Measurements from ENCODE around the gene HDAC4.

HDAC4 gene

DNA sequence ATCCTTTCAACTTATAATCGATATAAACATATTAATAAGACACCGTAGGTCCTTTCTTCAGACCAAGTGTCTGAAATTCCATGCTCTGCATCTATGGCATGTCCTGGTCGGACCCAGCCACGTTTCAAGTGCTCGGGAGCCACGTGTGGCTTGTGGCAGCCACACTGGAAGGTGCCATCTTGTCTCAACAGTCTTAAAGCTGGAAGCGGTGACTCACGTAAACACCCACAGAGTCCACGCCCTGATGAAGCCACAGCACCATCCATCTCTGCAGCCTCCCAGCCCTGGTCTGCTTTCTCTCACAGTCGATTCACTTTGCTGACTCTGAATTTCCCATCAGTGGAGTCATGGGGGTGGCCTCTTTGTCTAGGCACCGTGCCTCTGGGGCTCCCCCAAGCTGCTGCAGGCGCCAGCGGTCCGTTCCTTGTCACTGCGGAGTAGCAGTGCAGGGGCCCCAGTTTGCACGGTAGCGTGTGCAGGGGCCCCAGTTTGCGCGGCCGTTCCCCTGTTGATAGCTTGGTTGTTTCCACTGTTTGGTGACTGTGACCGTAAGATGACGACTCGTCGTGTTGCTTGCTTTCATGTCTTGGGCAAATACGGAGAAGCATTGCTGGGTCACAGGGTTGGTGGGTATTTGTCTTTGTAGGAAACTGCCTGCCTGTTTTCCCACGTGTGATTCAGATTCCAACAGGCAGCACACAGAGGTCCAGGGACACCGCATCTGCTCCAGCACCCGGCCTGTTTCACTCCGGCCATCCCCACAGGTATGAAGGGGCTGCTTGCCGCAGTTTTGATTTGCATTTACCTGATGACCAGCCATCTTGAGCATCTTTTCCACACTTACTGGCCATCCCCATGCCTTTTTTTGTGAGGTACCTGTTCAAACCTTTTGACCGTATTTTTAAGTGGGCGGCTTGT lies 240.3 kb downstream of the HDAC4 start:
- Histone ChIP-seq H3K9me3 (ENCODE audit: insufficient read depth, low read depth, low read length) (no peaks in the 10 kb centered on the region), H3K79me2 (ENCODE audit: insufficient read depth, low read length) (no peaks in the 10 kb centered on the region), H3K4me1 (ENCODE audit: insufficient read depth, low read length, poor library complexity, severe bottlenecking) (peaks cover 9% of the 10 kb centered on the region), H3K4me3 (ENCODE audit: low read length, poor library complexity, severe bottlenecking) (no peak overlapping the region), H3K27me3 (ENCODE audit: insufficient read depth, low read length, poor library complexity, severe bottlenecking) (no peaks in the 10 kb centered on the region), H3K9ac (ENCODE audit: low read depth, low read length, poor library complexity, severe bottlenecking) (no peak overlapping the region), H3K4me2 (ENCODE audit: low read depth, low read length, poor library complexity, severe bottlenecking) (no peak overlapping the region), H3K9me2 (replicated peaks; ENCODE audit: low read depth, low read length) (no peaks in the 10 kb centered on the region), H2AFZ (ENCODE audit: low read length) (no peak overlapping the region), H3F3A (ENCODE audit: low read depth) (no peaks in the 10 kb centered on the region), H4K20me1 (ENCODE audit: insufficient read depth, low read length, poor library complexity, severe bottlenecking) (peaks cover 5% of the 10 kb centered on the region), H3K36me3 (ENCODE audit: insufficient read depth, low read length) (peaks cover 10% of the 10 kb centered on the region; the same call in 1 of the 2 replicates)
- TF ChIP-seq EZH2phosphoT487 (IDR thresholded peaks at IDR 0.05; ENCODE audit: borderline replicate concordance), result no peak
- TF ChIP-seq, protein P1, sequence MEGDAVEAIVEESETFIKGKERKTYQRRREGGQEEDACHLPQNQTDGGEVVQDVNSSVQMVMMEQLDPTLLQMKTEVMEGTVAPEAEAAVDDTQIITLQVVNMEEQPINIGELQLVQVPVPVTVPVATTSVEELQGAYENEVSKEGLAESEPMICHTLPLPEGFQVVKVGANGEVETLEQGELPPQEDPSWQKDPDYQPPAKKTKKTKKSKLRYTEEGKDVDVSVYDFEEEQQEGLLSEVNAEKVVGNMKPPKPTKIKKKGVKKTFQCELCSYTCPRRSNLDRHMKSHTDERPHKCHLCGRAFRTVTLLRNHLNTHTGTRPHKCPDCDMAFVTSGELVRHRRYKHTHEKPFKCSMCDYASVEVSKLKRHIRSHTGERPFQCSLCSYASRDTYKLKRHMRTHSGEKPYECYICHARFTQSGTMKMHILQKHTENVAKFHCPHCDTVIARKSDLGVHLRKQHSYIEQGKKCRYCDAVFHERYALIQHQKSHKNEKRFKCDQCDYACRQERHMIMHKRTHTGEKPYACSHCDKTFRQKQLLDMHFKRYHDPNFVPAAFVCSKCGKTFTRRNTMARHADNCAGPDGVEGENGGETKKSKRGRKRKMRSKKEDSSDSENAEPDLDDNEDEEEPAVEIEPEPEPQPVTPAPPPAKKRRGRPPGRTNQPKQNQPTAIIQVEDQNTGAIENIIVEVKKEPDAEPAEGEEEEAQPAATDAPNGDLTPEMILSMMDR (conservative IDR thresholded peaks at IDR 0.05; ENCODE audit: low read length), result no peak

DNA sequence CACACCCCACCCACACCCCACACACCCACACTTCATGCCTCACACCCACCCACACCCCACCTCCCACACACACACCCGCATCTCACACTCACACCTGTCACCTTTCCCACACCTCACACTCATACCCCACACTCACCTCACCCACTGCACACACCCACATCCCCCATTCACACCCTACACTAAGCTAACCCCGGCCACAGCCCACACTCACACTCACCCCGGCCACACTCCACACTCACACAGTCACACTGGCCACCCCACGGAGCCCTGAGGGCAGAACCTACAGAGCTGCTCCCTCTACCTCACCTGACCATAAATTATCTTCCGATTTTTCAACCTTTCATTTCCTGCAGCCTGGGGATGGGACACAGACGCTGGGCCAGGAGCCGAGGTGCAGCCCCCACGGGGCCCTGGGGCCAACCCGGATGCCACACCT lies 241.3 kb downstream of the HDAC4 start:
- Histone ChIP-seq H3K79me2 (ENCODE audit: insufficient read depth, low read length) (no peaks in the 10 kb centered on the region), H3K36me3 (ENCODE audit: insufficient read depth, low read length) (peaks cover 14% of the 10 kb centered on the region; the same call in 1 of the 2 replicates), H3K9me3 (ENCODE audit: insufficient read depth, low read depth, low read length) (no peaks in the 10 kb centered on the region), H3K9ac (ENCODE audit: low read depth, low read length, poor library complexity, severe bottlenecking) (no peak overlapping the region), H3K27me3 (ENCODE audit: insufficient read depth, low read length, poor library complexity, severe bottlenecking) (no peaks in the 10 kb centered on the region), H2AFZ (ENCODE audit: low read length) (no peak overlapping the region), H3K4me1 (ENCODE audit: insufficient read depth, low read length, poor library complexity, severe bottlenecking) (peaks cover 8% of the 10 kb centered on the region), H3K4me2 (ENCODE audit: low read depth, low read length, poor library complexity, severe bottlenecking) (no peak overlapping the region), H3K4me3 (ENCODE audit: low read length, poor library complexity, severe bottlenecking) (no peak overlapping the region), H3K9me2 (replicated peaks; ENCODE audit: low read depth, low read length) (no peaks in the 10 kb centered on the region), H3F3A (ENCODE audit: low read depth) (no peaks in the 10 kb centered on the region), H4K20me1 (ENCODE audit: insufficient read depth, low read length, poor library complexity, severe bottlenecking) (peaks cover 5% of the 10 kb centered on the region)
- TF ChIP-seq EZH2phosphoT487 (IDR thresholded peaks at IDR 0.05; ENCODE audit: borderline replicate concordance), result no peak
- TF ChIP-seq, protein P1 (conservative IDR thresholded peaks at IDR 0.05; ENCODE audit: low read length), result no peak

DNA sequence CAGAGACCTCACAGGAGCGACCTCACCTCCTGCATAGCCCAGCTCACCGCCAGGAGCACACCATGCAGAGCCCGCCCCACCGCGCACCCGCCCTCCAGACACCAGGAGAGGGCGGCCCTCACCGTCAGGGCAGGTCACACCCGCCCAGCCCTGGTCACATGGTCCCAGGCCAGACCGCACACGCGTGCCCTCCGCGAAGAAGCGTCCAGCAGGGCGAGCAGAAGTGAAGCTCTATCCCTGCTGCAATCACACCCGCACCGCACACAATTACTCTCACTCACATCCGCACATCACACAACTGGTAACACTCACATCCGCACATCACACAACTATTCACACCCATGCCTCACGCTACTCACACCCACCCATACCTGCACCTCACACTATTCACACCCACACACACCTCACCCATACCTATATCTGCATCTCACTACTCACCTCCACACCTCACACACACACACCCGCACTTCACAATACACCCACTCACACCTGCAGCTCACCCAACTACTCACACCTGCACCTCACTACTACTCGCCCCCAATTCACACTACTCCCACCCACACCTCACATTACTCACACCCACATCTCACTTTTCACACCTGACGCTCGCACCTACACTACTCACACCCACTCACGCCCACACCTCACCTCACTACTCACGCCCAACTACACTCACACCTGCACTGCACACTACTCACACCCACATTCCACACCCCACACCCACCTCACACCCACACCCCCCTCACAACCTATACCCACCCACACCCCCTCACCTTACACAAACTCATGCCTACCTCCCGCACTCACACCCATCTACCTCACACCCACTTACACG lies 242.0 kb downstream of the HDAC4 start:
- no peak for TF ChIP-seq EZH2phosphoT487 (IDR thresholded peaks at IDR 0.05; ENCODE audit: borderline replicate concordance)
- TF ChIP-seq, protein P1 (conservative IDR thresholded peaks at IDR 0.05; ENCODE audit: low read length), result no peak
- Histone ChIP-seq H3F3A (ENCODE audit: low read depth) (no peaks in the 10 kb centered on the region), H3K9me2 (replicated peaks; ENCODE audit: low read depth, low read length) (no peaks in the 10 kb centered on the region), H3K9me3 (ENCODE audit: insufficient read depth, low read depth, low read length) (no peaks in the 10 kb centered on the region), H4K20me1 (ENCODE audit: insufficient read depth, low read length, poor library complexity, severe bottlenecking) (peaks cover under 1% of the 10 kb centered on the region), H3K36me3 (ENCODE audit: insufficient read depth, low read length) (peaks cover 19% of the 10 kb centered on the region; the same call in 1 of the 2 replicates), H3K4me1 (ENCODE audit: insufficient read depth, low read length, poor library complexity, severe bottlenecking) (peaks cover 2% of the 10 kb centered on the region), H3K4me2 (ENCODE audit: low read depth, low read length, poor library complexity, severe bottlenecking) (no peak overlapping the region), H3K4me3 (ENCODE audit: low read length, poor library complexity, severe bottlenecking) (no peak overlapping the region), H2AFZ (ENCODE audit: low read length) (no peak overlapping the region), H3K9ac (ENCODE audit: low read depth, low read length, poor library complexity, severe bottlenecking) (no peak overlapping the region), H3K27me3 (ENCODE audit: insufficient read depth, low read length, poor library complexity, severe bottlenecking) (no peaks in the 10 kb centered on the region), H3K79me2 (ENCODE audit: insufficient read depth, low read length) (no peaks in the 10 kb centered on the region)

All from Loucy (cell line).